ENCODE measurements around the gene MAMDC4. TPM values are rescaled to one million over a fixed set of nuclear protein-coding genes. Genes with fewer than 3 reads are reported as not detected.
A peak's percentile ranks its signal among the peaks of the same experiment; 100 is the strongest.

MAMDC4 gene
- total RNA-seq, 1 experiment from 2014 or later = 6.7 TPM

- TF ChIP-seq MYBL2 (CRISPR knock-in tag; IDR thresholded peaks at IDR 0.05) (no peak), ZNF423 (CRISPR knock-in tag; IDR thresholded peaks at IDR 0.05) (no peak), ETV6 (CRISPR knock-in tag; IDR thresholded peaks at IDR 0.05) (no peak), ZNF416 (CRISPR knock-in tag; IDR thresholded peaks at IDR 0.05) (no peak)
These were observed 46.1 kb upstream of the MAMDC4 start (continued) for GRCh38 chr9:136806067-136806466.

GRCh38 chr9:136806631-136807201 is 45.4 kb upstream of the MAMDC4 start:
- POLR2A ChIA-PET = interaction anchor here (0.8 to 1.4 kb wide), 2 partner anchors 16 to 34 kb away, joined by 3 to 5 read pairs; no protein-coding TSS in a partner anchor
- CTCF ChIA-PET = interaction anchor here (1.1 to 3.8 kb wide), 12 partner anchors 7 to 257 kb away, joined by 3 to 32 read pairs (median 6); partner anchors contain the start of genes AJM1 and TMEM141
- H3K4me1 Mint-ChIP-seq = peaks cover 21% of the 10 kb centered on the region
- no peaks in the 10 kb centered on the region for H3K9me3 Mint-ChIP-seq
- DNase-seq (ENCODE audit: low spot score) (no peak), ATAC-seq (no peak)
- peak overlapping the region; percentile 78 for H3K4me3 Mint-ChIP-seq
- H3K27me3 Mint-ChIP-seq (ENCODE audit: low read depth) = peaks cover 27% of the 10 kb centered on the region
- TF ChIP-seq ZBTB43 (CRISPR knock-in tag; IDR thresholded peaks at IDR 0.05) (0 out of 2 replicates have a peak, but pooled peaks have one; percentile 39), NFE2L1 (CRISPR knock-in tag; IDR thresholded peaks at IDR 0.05) (no peak), PRRX2 (CRISPR knock-in tag; IDR thresholded peaks at IDR 0.05) (no peak), ZBTB21 (CRISPR knock-in tag; IDR thresholded peaks at IDR 0.05; ENCODE audit: borderline replicate concordance) (no peak)
- H3K36me3 Mint-ChIP-seq = peaks cover 14% of the 10 kb centered on the region
- H3K27ac Mint-ChIP-seq = no peak overlapping the region

DNA sequence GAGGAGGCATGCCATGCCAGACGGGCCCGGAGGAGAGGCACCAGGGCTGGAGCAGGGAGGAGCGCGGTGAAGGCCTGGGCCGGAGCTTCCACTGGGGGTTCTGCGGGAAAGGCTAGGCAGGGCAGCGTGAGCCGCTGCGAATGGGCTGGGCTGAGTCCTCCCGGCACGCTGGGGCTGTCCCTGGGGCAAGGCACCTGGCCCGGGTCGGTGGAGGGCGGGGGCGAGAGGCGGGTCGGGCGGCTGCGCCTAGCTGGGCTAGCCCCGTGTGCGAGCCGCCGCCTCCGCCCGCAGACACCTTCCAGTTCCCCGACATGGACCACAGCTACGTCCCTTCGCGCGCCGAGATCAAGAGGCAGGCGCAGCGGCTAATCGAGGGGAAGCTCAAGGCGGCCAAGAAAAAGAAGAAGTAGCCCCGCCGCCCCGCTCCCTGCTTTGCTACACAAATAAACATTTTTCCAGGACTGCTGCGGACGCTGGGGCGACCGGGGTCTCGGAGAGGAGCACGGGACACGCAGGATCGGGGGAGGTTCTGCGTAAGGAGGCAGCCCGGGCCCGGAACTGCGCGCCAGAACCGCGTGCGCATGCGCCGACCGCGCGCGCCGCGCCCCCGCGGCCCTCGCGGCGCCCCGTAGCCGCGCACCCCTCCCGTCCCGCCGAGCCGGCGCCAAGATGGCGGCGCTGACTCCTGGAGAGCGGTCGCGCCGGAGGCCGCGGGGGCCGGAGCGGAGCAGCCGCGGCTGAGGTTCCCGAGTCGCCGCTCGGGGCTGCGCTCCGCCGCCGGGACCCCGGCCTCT is 44.7 kb upstream of the MAMDC4 start, which contains the start of gene RABL6:
TSS of gene RABL6 (plus strand) at position 668 of the 794 bp plus-strand sequence. CDS start 249 bp downstream, outside the sequence.
- ATAC-seq = peak; percentile 74
- Mint-ChIP-seq H3K27ac (peak within 1 kb of the TSS; percentile 53; the same call in 1 of the 2 replicates), H3K27me3 (ENCODE audit: low read depth) (peaks cover 20% of the 10 kb centered on the region), H3K4me1 (peaks cover 21% of the 10 kb centered on the region), H3K36me3 (peaks cover 14% of the 10 kb centered on the region), H3K4me3 (peak within 1 kb of the TSS; percentile 86), H3K9me3 (no peaks in the 10 kb centered on the region)
- ChIA-PET CTCF (interaction anchor here (1.1 to 3.8 kb wide), 13 partner anchors 7 to 256 kb away, joined by 3 to 32 read pairs (median 5); partner anchors contain the start of genes AJM1 and TMEM141), POLR2A (interaction anchor here (0.8 to 1.4 kb wide), 3 partner anchors 15 to 40 kb away, joined by 3 to 5 read pairs (median 3); no protein-coding TSS in a partner anchor)
- DNase-seq (ENCODE audit: low spot score) = peak; percentile 65
- TF ChIP-seq ZSCAN18 (CRISPR knock-in tag; IDR thresholded peaks at IDR 0.05) = no peak
- TF ChIP-seq NFYB (CRISPR knock-in tag; conservative IDR thresholded peaks at IDR 0.05; ENCODE audit: low read depth) = no peak
- no peak for TF ChIP-seq IRF1 (CRISPR knock-in tag; IDR thresholded peaks at IDR 0.05)
- 0 out of 2 replicates have a peak, but pooled peaks have one; percentile 29 for TF ChIP-seq ZBTB43 (CRISPR knock-in tag; IDR thresholded peaks at IDR 0.05)
- TF ChIP-seq ZNF232 (CRISPR knock-in tag; IDR thresholded peaks at IDR 0.05) = peak; percentile 41; the same call in 1 of the 2 replicates
- TF ChIP-seq ETV6 (CRISPR knock-in tag; IDR thresholded peaks at IDR 0.05) = peak; percentile 63; the same call in 1 of the 2 replicates
- TF ChIP-seq, protein P1, sequence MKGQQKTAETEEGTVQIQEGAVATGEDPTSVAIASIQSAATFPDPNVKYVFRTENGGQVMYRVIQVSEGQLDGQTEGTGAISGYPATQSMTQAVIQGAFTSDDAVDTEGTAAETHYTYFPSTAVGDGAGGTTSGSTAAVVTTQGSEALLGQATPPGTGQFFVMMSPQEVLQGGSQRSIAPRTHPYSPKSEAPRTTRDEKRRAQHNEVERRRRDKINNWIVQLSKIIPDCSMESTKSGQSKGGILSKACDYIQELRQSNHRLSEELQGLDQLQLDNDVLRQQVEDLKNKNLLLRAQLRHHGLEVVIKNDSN (CRISPR knock-in tag; IDR thresholded peaks at IDR 0.05) = peak; percentile 2; the same call in 1 of the 2 replicates
- TF ChIP-seq NFE2L1 (CRISPR knock-in tag; IDR thresholded peaks at IDR 0.05) = no peak
- TF ChIP-seq, protein P2, sequence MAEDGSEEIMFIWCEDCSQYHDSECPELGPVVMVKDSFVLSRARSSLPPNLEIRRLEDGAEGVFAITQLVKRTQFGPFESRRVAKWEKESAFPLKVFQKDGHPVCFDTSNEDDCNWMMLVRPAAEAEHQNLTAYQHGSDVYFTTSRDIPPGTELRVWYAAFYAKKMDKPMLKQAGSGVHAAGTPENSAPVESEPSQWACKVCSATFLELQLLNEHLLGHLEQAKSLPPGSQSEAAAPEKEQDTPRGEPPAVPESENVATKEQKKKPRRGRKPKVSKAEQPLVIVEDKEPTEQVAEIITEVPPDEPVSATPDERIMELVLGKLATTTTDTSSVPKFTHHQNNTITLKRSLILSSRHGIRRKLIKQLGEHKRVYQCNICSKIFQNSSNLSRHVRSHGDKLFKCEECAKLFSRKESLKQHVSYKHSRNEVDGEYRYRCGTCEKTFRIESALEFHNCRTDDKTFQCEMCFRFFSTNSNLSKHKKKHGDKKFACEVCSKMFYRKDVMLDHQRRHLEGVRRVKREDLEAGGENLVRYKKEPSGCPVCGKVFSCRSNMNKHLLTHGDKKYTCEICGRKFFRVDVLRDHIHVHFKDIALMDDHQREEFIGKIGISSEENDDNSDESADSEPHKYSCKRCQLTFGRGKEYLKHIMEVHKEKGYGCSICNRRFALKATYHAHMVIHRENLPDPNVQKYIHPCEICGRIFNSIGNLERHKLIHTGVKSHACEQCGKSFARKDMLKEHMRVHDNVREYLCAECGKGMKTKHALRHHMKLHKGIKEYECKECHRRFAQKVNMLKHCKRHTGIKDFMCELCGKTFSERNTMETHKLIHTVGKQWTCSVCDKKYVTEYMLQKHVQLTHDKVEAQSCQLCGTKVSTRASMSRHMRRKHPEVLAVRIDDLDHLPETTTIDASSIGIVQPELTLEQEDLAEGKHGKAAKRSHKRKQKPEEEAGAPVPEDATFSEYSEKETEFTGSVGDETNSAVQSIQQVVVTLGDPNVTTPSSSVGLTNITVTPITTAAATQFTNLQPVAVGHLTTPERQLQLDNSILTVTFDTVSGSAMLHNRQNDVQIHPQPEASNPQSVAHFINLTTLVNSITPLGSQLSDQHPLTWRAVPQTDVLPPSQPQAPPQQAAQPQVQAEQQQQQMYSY (CRISPR knock-in tag; IDR thresholded peaks at IDR 0.05) = 0 out of 2 replicates have a peak, but pooled peaks have one; percentile 8
- TF ChIP-seq, protein P3, sequence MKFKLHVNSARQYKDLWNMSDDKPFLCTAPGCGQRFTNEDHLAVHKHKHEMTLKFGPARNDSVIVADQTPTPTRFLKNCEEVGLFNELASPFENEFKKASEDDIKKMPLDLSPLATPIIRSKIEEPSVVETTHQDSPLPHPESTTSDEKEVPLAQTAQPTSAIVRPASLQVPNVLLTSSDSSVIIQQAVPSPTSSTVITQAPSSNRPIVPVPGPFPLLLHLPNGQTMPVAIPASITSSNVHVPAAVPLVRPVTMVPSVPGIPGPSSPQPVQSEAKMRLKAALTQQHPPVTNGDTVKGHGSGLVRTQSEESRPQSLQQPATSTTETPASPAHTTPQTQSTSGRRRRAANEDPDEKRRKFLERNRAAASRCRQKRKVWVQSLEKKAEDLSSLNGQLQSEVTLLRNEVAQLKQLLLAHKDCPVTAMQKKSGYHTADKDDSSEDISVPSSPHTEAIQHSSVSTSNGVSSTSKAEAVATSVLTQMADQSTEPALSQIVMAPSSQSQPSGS (CRISPR knock-in tag; IDR thresholded peaks at IDR 0.05; ENCODE audit: borderline replicate concordance, low read depth) = 0 out of 2 replicates have a peak, but pooled peaks have one; percentile 35
- TF ChIP-seq E2F5 (CRISPR knock-in tag; IDR thresholded peaks at IDR 0.05) = 0 out of 2 replicates have a peak, but pooled peaks have one; percentile 20
- TF ChIP-seq, protein P4, sequence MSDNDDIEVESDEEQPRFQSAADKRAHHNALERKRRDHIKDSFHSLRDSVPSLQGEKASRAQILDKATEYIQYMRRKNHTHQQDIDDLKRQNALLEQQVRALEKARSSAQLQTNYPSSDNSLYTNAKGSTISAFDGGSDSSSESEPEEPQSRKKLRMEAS (CRISPR knock-in tag; IDR thresholded peaks at IDR 0.05) = peak; percentile 55
